Right renal cortex interstitium (tissue), 3 donors: ENCODE measurements around the gene CARD14. TPM values are rescaled to one million over a fixed set of nuclear protein-coding genes. Genes with fewer than 3 reads are reported as not detected.
"Not testable (repeated sequence)": the region's sequence is repeated elsewhere in the genome, so short reads cannot be mapped to it uniquely, and the experiment has no call there.

Experiments
- DNase-seq, 3 donors: peaks; one replicate each; pipeline ENCODE4 v3.0.0-alpha.2; 2013; ENCODE audit warnings: low read depth in 3 of 3, low spot score in 2 of 3
- polyA plus RNA-seq, 3 donors: library from polyadenylated mRNA; unstranded; fragments of 120-200 nt; gene quantifications; one replicate each; pipeline ENCODE4 v1.2.1, GENCODE V29; 2013; ENCODE audit not compliant: insufficient read length in 3 of 3

CARD14 gene
- polyA plus RNA-seq, 3 donors: 0.57 to 0.93 (median 0.83) TPM

- no peak for DNase-seq
Measured at GRCh38 chr17:80182845-80183223, 13.0 kb downstream of the CARD14 start.

- DNase-seq: no peak
Measured at GRCh38 chr17:80183581-80184422, 14.0 kb downstream of the CARD14 start.

GRCh38 chr17:80184423-80184714 is 14.5 kb downstream of the CARD14 start:
- DNase-seq: no peak

GRCh38 chr17:80185968-80186367 is 16.1 kb downstream of the CARD14 start:
- no peak for DNase-seq

- no peak for DNase-seq
Measured at GRCh38 chr17:80187090-80187489, 17.3 kb downstream of the CARD14 start.

GRCh38 chr17:80187515-80187941 is 17.7 kb downstream of the CARD14 start:
- DNase-seq: no peak

GRCh38 chr17:80189611-80190010 is 19.8 kb downstream of the CARD14 start:
- DNase-seq: no peak

- DNase-seq: no peak
Measured at GRCh38 chr17:80190716-80191115, 20.9 kb downstream of the CARD14 start.

GRCh38 chr17:80191192-80191591 is 21.4 kb downstream of the CARD14 start:
- no peak for DNase-seq

- DNase-seq: no peak
Measured at GRCh38 chr17:80191865-80192661, 22.2 kb downstream of the CARD14 start.

- no peak for DNase-seq
Measured at GRCh38 chr17:80195141-80195540, 25.3 kb downstream of the CARD14 start.

- DNase-seq: no peak
Measured at GRCh38 chr17:80195671-80196529, 26.1 kb downstream of the CARD14 start.

GRCh38 chr17:80196652-80197051 is 26.8 kb downstream of the CARD14 start:
- DNase-seq: no peak

- no peak for DNase-seq
Measured at GRCh38 chr17:80198144-80198661, 28.4 kb downstream of the CARD14 start.

GRCh38 chr17:80199295-80199694 is 29.5 kb downstream of the CARD14 start:
- not testable (repeated sequence) for DNase-seq

GRCh38 chr17:80201446-80201845 is 31.6 kb downstream of the CARD14 start:
- no peak for DNase-seq

- no peak for DNase-seq
Measured at GRCh38 chr17:80202197-80202596, 32.4 kb downstream of the CARD14 start.

- DNase-seq: no peak
Measured at GRCh38 chr17:80203471-80203963, 33.7 kb downstream of the CARD14 start.

GRCh38 chr17:80204626-80205468 is 35.0 kb downstream of the CARD14 start:
- DNase-seq: no peak

- DNase-seq: no peak
Measured at GRCh38 chr17:80205811-80206210, 36.0 kb downstream of the CARD14 start.
